HG03354 (cell line): Measurements from ENCODE around the gene UCN2.
A peak's percentile ranks its signal among the peaks of the same experiment; 100 is the strongest.

Source experiments
- ATAC-seq: cut with Tn5 transposase; IDR thresholded peaks from one replicate; pipeline ENCODE4 v1.9.1; 2021; ENCODE audit warnings: mild to moderate bottlenecking; ENCODE audit not compliant: unreplicated experiment, poor library complexity, severe bottlenecking

The UCN2 gene, protein sequence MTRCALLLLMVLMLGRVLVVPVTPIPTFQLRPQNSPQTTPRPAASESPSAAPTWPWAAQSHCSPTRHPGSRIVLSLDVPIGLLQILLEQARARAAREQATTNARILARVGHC

DNA sequence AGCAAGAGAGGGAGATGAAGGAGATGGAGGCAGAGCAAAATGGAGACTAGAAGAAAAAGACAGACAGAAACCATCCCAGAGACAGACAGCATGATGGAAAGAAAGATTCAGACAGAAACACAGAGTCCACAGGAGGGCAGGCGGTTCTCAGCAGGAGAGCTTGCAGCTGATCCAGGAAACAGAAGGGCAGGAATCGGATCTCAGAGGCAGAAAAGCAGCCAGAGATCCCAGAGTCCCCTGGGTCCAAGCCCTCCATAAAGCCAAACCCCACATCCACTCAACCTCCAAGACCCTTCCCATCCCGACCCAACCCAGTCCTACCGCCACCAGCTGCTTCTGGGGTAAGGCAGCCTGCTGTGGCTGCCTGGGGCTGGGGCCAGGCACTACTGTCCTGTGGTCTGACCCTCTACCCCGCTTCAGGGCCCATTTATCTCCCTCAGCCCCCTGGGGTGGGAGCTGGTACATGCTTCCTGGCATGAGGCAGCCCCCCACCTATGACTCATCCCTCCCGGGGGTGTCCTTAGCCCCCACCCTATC is at the start of gene UCN2:
Gene UCN2, minus strand, starts transcription at position 400 of the 537 bp plus-strand sequence. CDS start 657 bp downstream, outside the sequence.
- ATAC-seq, result no peak

DNA sequence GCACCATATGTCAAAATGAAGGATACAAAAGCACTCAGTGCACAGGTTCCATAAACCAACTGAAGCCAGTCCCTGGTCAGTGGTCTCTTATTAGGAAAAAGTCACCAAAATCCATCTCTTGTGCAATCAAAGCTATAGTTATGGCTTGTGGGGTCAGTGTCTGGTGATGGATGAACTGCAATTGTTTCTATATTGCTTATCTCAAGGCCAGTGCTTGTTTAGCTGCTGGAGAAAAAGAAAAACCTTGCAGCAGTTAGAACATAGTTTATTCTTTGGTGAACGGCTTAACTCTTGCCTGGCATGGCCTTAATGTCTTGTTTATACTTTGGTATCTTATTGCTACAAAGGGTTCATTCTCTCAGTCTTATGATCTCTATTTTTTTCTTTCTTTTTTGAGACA is 48.7 kb upstream of the UCN2 start:
- ATAC-seq, result no peak

DNA sequence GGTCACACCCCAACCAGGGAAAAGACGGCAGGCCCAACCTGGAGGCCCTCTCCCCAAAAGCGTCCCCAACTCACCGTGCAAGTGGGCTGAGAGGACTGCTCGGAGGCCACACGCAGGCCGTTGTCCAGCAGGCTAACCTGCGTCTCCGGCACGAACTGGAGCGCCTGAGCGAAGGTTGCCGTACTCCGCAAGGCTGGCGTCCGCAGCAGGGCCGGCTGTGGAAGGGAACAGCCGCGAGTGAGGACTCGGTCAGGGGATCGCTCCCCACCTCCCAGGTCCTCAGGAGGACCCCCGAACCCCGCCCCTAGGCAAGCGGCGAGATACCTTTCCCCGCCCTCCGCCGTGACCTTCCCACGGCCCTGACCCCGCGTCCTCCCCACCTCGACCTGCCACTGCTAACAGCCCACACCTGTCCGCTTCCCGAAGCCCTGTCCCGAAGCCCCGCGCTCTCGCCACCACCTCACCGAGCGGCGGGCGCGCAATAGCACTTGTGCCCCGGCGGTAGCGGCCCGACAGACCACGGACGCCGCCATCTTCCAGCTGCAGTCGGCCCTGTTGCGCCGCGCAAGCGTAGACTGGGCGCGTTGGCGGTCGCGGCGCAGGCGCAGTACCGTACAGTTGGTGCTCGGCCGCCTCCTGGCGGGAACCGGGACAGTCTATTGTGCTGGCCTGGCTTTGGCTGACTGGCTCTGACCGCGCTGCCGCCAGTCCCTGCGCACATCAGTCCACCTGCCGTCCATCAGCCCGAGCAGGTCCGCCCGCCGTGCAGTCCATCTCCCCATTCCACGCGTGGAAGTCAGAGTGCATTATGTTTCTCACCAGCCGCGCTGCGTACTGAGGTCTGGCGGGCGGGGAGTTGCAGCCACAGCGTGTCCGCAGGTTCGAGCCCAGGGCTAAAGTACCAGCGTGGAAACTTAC is 45.8 kb upstream of the UCN2 start, which contains the start of gene UQCRC1:
Gene UQCRC1, minus strand, starts transcription at position 559 of the 918 bp plus-strand sequence. Its CDS starts 26 bp downstream, at position 533.
- ATAC-seq, result peak; percentile 96

DNA sequence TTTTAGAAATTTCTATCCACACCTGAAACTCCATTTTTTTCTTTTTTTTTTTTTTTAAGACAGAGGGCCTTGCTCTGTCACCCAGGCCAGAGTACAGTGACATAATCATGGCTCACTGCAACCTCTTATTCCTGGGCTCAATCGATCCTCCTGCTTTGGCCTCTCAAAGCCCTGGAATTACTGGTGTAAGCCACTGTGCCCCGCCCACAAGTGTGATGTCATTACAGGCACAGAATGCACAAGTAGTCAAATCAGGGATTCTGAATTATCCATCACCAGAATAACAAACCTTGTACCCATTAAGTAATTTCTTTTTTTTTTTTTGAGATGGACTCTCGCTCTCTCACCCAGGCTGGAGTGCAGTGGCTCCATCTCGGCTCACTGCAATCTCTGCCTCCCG is 43.9 kb upstream of the UCN2 start:
- no peak for ATAC-seq

DNA sequence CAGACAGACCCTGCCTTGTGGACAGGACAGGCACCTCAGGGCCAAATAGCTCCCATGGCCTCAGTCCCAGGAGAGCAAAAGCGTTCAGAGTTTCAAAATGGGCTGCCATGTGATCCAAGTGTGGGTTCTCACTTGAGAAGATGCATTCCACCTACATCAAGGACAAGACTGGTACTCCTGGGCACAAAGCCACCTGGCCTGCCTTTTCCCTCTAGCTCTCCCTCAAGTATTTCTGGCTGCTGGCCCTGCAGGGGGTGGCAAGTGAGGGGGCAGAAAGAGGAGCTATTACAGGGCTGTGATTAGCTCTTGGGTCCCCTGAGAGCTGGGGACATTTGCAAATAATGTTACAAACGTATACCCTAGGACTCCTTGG is 38.0 kb upstream of the UCN2 start:
- ATAC-seq, result no peak

DNA sequence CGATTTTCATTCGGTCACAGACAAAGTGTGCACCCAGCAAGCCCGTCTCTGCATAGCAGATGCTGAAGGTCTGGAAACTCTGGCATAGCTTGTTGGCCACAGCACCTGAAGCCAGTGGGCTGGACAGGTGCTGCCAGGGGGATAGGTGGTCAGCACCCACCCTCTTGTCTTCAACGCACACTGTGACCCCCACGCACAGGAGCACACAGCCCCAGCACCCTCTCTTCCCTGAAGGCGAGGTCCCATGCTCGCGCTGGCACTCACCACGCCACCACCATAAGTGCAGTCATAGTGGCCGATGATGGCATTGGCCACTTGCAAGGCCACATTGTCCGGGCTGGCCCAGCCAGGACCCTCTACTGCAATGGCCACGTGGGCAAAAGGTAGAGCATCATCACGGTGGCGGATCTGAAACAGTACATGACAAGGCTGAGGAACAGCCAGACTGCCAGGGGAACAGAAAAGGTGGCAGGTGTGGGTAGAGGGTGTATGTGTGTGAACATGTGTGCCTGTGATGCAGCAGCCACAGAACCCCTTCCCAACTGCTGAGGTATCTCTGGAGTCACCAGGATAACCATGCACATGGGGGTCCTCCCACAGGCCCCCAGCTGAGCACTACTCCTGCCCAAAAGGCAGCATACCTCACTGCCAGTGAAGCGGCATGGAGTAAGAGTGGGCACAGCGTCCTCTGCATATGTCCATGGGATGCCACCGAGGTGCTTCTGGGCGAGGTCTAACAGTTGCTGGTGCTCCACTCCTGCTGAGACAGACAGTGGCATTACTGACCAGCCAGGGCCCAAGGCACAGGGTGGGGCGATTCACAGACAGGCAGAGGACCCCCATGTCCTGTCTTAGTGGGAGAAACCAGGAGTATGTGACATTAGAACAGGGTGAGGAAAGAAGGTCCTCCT is 37.4 kb upstream of the UCN2 start:
- no peak for ATAC-seq

- ATAC-seq, result no peak
Measured at GRCh38 chr3:48599509-48600285, 36.1 kb upstream of the UCN2 start.

GRCh38 chr3:48599077-48599501 is 35.5 kb upstream of the UCN2 start:
- ATAC-seq, result no peak

DNA sequence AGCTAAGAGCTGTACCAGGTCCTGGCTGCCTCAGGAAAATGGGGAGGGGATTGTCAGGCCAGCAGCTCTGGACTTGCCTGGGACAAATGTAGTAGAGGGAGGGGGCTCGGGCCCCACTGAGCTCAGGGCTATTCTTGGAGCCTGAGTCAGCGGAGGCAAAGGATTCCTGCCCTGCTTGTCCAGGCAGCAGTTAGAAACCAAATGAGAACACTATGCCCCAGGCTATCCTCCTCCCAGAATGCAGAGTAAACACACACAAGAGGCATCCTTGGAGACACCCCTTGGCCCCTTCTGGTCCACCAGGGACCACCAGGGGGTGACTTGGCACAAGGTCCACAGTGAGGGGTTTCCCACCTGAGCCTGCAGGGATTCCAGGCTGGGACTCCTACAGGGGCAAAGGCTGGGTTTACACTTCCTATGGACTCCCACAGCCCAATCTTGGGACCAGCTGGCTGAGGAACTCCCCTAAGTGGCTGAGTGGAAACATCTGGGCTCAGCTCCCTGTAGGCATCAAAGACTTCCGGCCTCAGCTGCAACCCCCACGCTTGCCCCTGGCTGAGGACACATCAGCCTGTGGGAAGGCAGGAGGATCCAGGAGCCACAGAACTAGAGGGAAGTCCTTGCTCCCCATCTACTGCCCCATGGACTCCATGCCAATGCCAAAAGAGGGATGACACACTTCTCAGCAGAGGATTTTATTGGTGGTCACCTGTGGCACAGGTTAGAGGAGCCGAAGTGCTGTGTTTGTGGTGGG is 34.9 kb upstream of the UCN2 start:
- no peak for ATAC-seq

DNA sequence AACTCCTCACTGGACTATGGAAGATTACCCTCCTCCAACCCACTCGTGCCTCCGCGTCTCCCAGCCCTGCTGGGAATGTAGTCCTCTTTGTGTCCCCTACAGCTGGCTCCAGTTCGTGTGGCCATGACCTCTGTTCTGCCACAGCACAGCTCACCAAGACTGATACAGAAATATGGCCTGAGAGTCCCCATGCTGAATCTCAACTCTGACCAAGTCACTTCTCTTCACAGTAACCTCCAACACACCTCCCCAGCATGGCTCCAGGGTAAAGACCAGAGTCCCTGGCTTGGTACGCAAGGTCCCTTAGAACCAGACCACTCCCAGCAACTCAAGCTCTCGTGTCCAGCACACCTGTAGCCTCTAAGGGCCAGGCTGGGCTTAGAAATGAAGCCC is 33.8 kb upstream of the UCN2 start:
- ATAC-seq, result no peak

- no peak for ATAC-seq
Measured at GRCh38 chr3:48596676-48597407, 33.3 kb upstream of the UCN2 start.

DNA sequence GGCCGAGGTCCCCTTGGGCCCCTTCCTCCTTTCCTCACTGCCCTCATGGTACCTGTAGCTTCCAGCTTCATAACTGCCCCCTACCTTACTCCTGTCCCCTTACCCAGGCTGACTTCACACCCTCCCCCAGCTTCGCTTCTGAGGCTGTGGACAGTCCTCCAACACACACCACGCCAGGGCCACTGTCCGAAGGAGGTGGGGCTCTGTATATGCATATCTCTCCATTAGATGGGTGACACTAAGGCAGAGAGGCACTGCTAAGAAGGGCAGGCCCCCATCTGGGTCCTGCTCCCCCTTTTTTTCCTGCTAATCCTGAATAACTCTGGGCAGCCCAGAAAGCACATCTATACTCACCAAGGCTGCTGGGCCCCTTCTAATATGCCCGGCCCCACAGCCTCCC is 32.6 kb upstream of the UCN2 start:
- no peak for ATAC-seq

DNA sequence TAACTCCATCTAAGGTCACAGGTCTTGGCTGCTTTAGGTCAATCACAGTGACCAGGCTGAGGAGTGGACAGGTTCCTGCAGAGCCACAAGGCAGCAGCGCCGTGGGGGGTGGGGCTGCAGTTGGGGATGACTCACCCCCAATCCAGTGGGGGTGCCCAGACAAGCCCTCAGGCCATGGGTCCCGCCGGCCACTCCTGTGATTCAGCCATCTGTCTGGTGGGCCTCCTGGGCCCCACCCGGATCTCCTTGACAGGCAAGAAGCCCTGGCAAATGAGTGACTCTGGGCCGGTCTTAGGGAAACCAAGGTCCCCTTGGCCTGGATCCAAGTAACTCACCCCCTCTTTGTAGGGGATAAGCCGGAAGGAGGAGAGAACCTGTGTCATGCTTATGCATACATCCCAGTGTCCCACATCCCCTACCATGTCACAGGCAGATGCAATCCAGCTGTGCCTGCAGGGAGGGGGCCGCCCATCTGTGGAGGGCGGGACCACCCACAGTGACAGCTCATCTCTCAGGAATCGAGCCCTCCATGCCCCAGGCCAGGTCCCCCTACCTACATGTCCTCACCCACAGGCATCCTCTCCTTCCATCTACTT is 32.0 kb upstream of the UCN2 start:
- ATAC-seq, result no peak

DNA sequence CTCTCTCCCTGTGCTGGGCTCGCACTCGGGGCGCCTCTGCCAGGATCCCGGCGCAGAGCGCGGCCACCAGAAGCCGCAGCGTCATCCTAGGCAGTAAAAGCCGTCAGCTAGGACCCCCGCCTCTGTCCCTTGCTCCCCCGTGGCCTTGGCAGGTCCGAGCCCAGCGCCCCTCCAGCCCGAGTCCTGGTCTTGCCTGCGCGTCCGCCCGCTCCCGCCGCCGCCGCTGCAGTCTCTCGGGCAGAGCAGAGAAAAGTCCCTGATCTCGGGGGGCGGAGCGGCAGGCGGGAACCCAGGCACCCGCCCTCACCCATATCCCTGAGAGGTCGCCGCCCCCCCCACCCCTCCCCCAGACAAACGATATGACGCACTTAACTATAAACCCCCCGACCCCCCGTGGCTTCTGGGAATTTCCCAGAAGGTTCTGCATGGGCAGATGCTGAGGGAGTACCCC is 31.5 kb upstream of the UCN2 start, which contains the start of gene COL7A1:
Gene COL7A1, minus strand, starts transcription at position 255 of the 451 bp plus-strand sequence. Its CDS starts 170 bp downstream, at position 85.
- no peak for ATAC-seq

- ATAC-seq, result no peak
Measured at GRCh38 chr3:48594417-48595049, 31.0 kb upstream of the UCN2 start.

DNA sequence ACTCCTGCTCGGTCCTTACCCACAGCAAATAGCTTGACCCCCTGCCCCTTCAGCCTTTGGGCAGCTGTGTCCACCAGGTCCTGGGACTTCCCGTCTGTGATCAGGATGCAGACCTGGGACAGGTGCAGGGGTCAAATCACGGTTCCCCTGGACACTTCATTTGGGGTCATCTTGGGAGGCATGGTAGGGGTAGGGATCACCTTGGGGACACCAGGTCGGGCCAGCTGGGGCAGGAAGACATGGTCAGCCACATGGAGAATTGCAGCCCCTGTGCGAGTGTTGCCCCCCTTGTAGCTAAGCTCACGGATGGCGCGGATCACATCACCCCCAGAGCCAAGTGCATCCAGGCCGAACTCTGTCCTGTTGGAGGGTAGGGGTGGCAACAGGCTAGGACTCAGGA is 29.8 kb upstream of the UCN2 start:
- no peak for ATAC-seq

DNA sequence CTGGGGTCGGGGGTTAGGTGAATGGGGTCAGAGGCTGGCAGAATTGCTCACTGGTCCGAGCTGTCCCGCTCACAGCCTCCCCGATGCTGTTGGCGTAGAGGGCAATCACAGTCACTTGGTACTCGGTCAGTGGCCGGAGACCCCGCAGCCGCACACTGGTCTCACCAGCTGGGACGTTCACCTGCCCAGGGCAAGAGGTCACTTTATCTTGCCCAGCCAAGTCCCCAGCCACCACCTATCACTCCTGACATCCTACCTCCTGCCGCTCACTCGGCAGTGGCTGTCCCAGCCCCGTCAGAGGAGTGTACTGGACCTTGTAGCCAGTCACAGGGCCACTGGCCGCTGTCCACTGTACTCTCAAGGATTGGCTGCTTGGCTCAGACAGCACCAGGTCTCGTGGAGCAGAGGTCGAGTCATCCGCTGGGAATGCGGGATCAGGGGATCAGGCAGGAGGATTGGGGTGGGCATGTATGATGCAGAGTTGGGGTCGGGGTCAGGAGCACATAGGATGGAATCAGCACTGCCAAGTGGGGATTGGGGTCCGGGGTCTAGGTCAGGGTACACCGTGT is 29.0 kb upstream of the UCN2 start:
- ATAC-seq, result no peak
